Stimulated activated CD4-positive, alpha-beta T cell treated with anti-CD3 and anti-CD28 coated beads, Interleukin-15, amount 100 ng/mL, for 24 hours (primary cell): Measurements from ENCODE around the gene ABLIM3.
"Not testable (repeated sequence)": the region's sequence is repeated elsewhere in the genome, so short reads cannot be mapped to it uniquely, and the experiment has no call there.

Experiments used
- DNase-seq: peaks from one replicate; pipeline ENCODE4 v3.0.0-alpha.2; 2020

The ABLIM3 gene

DNA sequence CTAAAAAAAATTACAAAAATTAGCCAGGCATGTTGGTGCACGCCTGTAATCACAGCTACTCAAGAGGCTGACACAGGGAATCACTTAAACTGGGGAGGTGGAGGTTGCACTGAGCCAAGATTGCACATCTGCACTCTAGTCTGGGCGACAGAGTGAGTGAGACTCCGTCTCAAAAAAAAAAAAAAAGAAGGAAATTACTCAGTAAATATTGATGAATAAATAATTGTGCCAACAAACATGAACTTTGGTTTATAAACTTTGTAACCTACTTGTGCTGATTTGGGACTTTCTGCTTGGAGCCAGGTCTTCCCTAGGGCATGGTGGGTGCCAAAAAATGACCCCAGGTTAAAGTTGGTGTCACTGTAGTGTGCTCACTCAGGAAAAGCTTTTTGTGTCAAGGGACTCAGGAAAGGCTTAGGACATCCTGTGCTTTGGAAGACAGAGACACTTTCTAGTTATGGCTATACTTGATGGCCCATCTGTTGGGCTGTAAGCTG, 19.0 kb downstream of the ABLIM3 start:
- DNase-seq = no peak

DNA sequence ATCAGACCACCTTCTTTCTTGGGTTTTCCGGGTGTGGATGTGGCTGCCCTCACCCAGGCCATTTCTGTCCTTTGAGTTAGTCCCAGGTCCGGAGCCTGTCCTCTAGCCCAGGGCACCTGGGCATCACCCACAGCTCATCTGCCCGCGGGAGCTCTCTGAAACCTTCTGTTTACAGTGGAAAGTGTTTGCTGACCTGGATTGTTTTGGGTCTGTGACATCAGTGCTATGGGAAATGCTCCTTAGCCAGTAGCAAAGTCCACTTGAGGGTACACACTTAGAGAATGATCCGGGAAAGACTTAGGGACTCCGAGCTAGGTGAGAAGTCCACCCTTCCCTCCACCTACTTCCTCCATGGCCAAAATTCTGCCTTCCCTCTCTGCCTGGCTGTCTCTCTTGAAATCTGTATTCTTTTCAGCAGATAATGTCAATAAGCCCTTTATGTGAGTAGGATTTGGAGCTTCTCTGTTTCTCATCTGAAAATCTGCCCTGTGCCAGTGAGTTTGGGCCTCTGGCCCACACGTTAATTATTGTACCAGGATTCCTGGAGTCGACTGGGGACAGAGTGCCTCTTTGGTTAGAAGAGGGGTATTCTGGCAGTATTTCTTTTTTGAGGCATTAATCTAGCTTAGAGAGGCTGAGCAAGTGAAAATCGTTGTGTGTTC, 19.9 kb downstream of the ABLIM3 start:
- DNase-seq = no peak

DNA sequence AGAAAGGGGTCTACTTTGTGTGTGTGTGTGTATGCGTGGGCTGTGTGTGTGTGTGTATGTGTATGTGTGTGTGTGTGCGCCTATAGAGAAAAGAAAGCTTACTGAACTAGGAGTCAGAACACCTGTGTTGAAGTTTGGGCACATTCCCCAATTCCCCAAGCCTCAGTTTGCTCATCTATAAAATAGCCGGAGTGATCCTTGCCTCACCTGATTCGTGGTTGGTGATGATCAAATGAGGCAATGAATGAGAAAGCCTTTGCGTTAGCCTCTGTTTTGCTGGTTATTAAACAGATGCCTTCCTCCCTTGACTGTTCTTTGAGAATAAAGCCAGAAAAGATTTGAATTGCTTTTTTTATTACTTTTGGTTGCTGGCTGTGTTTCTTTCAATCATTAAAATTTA, 20.6 kb downstream of the ABLIM3 start:
- DNase-seq = no peak

DNA sequence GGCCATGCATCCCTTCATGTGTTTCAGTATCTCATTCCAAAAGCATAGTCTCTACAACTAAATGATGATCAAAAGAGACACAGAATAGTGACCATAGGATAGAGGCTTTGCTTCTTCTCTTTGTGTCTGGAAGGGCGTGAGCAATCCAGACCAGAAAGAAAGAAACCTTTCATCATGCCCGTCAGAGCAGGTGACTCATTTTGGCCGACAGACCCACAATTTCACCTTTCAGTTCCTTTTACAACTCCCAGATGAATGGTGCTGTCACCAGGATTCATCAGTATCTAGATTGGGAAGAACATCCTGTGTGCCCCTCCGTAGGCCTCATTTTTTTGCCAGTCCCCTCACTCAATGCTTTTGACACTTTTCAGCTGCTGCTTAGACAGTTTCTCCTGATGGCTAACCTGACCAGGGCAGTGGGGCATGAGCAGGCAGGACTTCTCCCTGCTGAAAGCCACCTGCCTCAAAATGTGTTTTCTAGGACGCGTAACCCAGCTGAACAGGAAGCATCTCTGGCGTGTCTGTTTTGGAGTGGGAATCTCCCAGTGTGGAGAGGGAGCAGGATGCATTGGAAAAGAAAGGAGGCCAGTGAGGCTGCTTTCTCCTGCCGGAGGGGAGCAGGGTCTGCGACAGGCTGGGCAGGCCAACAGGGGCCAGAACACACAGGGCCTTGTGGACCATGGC, 21.2 kb downstream of the ABLIM3 start:
- DNase-seq = no peak

DNA sequence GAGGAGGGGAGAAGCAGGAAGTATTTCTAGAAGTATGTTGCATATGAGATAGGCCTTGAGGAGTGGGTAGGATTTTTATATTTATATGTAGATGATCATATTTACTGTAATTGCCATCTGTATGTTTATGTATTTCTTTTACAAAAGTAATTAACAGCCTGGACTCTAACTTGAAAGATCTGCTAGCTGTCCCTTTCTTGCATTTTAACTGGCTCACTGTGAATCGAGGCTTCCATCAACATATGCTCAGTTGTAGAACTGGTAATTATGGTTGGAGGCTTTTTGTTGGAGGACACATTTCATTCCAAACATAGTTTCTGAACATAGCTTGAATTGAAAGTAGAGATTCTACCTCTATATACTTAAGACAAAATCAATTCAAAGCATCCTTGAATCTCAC, 23.4 kb downstream of the ABLIM3 start:
- no peak for DNase-seq

DNA sequence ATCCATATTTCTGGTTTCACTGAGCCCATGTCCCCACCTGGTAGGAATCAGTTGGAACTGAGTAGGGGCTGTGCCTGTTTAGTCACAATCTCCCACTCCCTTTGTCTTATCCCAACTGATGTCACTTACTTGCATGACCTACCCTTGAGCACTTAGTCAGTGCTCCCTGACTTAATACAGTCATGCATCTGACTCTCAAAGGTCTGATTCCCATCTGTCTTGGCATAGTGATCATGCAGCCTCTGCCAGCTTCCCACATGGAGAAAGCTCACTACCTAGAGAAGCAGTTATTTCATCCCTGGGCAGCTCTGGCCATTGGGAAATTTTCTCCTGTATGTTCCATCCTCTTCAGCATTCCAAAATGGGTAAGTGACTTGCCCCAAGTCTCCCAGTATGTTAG, 24.8 kb downstream of the ABLIM3 start:
- no peak for DNase-seq

DNA sequence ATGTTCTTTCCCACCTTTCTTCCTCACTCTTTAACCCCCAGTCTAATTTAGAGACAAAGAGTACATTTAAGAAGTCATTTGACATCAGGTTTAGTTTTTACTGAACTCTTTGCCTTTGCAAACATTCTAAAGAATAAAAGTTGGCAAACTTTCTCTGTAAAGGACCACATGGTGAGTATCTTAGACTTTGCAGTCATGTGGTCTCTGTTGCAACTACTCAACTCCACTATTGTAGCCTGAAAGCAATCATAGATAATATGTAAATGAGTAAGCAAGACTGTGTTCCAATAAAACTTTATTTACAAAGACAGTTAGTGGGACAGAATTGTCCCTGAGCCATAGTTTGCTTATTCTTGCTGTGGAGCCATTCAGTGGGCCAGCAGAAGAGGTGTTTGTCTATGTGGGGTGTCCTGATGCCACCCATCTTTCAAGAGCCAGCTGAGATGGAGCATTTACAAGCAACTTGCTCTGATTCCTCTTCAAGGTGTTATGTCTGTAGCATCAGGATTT, 25.4 kb downstream of the ABLIM3 start:
- DNase-seq = no peak

DNA sequence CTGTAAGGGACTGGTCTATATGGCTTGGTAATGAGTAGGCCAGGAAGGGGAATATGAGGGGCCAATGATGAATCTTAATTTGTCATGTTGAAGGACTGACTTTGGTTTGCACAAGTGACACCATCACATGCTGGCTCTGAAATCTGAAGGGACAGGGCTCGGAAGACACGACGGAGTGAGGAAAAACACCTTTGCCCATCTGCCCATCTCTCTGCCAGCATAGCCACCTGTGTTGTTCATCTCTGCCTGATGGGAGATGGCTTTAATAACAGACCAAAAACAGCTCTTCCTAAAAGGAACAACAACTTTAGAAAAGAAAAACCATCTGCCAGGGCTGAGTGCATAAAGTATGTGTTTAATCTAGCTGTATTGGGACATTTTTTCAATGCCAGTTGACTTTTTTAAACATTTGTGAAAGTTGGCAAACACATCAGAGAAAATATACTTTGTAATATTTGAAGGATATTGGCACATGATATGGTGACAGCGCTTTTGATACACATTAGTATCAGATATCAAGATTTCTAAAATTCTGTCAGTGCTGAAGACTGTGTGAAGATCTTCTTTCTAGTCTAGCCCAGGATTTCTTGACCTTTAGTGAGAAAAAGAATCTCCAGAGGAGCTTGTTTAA, 27.1 kb downstream of the ABLIM3 start:
- DNase-seq = no peak

DNA sequence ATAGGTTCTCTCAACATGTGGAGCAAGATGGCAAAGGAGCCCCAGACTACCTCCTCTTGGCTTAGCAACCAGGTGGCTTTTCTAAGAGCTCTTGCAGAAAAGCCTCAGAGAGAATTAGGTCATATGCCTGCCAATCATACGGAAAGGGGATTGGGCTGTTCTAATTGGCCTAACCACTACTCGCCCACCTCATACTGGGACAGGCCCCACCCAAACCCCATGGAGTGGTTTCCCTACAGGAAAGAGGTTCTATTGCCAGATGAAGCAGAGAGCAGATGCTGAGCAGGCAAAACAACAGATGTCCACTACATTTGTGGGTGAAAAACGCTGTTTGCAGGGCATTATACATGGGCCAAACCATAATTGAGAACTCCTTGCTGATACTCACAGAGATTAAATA, 29.0 kb downstream of the ABLIM3 start:
- no peak for DNase-seq

DNA sequence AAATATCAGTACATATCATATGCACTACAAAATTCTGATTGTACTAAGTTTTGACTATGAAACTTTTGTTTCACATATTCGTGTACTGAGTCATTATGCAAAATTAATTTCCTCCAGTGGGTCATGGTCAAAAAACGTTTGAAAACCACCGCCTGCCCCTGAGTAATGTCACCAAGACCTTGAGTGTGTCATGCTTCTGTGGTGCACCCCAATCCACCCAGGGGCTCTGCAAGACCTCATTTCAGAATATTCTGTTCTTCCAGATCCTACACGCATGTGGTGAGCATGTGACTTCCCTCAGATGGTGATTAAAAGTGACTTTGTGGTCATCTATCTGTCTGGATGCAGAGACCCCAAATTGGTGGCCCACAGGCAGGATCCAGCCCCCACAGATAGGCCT, 31.0 kb downstream of the ABLIM3 start:
- peak; percentile 34 for DNase-seq

DNA sequence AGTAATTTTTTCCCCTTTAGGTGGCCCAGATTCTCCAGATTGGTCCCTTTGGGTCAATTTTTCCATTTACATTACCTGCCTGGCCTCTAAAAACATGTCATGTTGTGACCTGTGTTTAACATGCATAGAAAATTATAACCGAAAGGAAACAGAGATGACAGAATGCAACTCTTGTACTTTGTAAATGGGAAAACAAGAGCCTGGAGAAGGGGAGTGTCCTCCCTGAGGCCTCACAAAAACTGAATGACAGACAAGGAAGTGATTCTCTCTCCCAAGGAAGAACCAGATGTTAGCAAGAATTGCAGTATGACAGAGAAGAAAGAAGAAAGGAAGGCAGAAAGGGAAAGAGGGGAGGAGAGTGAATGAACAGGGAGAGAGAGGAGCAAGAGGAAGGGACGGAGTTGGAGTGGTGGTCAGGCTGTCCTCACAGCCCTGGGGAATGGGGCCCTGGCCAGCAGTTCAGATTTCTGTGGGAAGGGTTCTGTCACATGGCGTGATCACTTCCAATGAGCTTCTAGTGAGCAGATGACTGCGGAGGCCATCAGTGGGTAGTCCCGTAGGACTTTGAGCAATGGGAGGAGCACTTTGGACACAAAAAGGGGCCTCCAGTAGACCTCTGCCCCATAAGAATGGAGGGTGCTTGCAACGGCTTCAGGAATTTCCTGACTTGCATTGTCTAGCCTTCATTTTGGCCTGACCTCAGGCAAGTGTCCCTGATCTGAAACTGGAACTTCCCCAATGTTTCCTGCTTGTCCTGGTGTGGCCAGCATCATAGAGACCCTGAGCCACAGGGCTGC, 31.6 kb downstream of the ABLIM3 start:
- DNase-seq = no peak

DNA sequence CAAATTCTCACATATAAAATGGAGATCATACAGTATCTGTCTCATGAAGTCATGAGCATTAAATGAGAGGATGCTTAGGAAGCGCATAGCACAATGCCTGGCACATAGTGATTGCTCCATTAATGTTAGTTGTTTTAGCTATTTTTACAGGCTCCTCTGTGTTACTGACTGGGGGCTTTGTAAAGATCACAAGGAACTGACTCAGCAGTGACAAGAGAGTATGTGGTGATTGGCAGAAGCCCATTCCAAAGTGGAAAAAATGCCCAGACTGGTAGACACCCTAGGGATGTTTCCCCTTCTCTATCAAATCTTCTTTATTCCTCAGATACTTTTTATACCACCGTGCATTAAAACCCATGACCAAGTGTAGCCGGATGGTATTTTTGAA, 33.5 kb downstream of the ABLIM3 start:
- no peak for DNase-seq

DNA sequence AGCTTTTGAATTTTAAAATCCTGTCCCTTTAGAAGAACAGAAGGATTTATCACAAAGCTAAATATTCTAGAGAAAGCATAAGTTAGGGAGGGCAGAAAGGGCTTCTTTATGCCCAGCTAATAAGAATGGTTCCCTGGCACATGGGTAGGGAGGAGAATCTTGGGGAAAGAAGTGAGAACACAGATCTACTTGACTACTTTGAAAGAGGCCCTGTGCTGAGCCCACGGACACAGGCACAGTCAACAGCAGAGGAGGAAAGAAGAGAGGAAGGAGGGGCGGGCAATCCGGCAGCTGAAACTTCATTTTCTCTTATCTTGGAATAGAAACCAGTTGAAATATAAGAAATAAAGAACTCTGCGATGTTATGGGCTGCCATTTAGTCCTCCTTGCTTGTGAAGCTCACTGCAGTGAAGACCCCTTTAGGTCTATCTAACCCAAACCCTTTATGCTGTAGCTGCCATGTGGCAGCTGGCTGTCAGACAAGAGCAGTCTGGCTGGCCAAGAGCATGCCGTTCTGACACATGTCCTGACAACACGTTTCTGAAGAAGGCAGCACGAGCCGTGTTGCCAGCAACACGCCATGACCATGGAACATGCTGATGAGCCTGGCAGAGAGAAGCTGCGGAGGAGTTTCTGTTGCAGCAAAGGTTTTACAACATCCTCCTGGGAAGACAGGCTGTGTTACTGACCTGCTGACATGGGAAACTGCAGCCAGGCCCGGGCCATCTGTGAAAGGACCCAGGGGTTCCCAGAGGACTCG, 34.2 kb downstream of the ABLIM3 start:
- no peak for DNase-seq

DNA sequence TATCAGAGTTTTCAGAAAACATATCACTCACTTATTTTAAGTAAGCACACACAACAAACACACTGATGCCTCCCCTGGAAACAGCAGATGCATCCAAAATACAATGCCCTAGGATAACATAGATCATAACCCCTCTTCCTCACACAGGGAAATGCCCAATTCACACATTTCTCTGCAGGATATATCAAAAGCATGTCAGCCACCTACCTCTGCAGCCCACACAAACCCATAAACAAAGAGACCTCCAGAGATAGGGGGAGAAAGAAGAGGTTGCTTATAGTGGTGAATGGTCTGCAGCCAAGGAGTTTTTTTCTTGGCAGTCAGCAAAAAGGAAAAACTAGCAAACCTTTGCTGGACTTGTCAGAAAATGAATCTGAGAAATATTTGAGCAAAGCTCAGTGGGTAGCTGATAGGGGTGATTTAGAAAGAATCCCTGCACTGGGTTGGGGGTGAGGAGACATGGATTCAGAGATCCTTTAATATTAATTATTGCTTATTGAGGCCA, 36.1 kb downstream of the ABLIM3 start:
- DNase-seq = no peak

DNA sequence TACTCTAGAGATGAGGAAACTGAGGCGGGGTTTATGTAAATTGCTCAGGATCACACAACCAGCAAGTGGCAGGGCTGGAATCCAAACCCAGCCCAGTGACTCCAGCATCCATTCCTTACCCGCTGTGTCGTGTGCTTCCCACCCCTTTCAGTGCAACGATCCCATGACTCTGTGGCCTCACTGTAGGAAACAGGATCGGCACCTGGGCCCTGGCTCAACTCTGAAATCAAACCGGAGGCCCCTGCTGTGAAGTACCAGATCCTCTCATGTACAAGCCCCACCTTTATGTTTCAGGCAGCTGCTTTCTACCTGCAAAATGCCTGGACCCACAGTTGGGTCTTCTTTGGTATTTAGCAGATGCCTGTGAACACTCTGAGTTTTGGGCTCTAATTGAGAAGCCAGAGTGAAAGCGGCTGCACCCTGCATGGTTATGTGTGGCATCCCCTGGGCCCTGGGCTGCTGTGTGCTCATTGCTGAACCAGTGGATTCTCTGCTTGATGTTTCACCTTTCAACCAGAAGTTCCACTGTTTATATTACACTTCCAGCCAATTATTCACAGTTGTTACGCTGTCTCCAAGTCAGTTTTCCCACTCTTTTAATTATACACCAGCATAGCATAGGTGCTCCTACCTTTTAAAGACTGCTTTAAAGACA, 36.7 kb downstream of the ABLIM3 start:
- DNase-seq = no peak

DNA sequence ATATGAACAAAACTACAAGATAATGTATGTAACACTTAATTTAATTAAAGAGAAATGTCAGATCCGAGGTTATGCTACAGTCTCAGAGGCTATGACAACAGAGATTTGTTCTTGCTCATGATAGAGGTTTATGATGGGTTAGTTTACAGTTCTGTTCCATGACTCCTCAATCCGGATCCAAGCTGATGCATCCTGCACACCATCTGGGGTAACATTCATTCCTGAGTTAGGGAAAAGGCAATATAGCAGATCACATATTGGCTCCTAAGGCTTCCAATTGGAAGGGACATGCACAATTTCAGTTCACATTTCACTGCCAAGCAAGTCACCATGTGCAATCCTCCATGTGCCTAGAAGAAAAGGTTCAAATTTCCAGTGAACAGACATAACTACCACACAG, 40.4 kb downstream of the ABLIM3 start:
- DNase-seq = no peak

DNA sequence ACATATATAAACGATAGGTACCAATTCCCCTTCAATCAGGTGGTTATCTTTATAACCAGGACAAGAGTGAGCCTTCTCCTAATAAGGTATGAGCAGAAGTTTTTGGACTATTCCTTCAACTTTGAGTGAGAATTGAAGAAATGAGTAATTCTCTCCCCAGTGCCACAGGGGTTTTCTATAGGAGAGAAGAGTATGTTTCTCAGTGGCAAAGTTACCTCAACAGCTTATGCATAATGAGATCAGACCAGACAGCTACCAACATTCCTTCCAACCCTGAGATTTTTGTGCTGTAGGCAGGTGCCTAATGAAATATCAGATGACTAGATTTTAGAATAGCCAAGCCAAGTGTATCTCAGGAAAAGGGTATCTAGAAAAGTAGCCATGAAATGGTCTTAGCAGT, 40.9 kb downstream of the ABLIM3 start:
- DNase-seq = no peak

DNA sequence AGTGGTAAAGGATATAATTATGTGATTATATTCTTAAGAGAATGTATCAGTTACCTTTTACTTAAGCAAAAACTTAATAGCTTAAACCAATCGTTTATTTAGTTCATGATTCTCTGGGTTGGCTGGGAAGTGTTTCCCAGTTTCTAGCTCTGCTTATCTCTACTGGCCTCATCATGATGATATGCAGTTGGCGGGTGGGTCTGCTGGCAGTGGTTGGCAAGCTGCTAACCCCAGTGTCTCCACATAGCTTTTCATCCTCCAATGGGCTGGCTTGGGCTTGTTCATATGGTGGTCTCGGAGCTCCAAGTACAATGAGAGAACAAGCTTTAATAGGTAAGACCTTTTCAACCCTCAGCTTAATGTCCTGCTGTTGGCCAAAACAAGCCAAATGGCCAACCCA, 43.8 kb downstream of the ABLIM3 start:
- no peak for DNase-seq

DNA sequence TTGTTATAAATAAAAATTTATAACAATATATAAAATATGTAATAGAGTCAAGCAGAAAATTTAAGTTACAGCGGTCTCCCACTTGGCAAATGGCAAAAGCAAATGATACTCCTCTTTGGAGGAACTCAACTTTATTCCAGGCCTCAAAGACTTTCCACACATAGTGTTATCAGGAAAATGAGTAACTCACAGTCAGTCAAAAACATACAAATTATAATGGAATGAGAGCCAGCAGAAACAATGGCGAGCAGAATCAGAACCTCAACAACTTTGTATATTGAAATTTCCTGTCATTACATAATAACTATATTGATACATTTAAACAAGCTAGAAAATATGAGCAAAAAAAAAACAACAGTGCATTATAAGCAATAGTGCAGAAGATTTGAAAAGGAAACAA, 45.2 kb downstream of the ABLIM3 start:
- DNase-seq = no peak

DNA sequence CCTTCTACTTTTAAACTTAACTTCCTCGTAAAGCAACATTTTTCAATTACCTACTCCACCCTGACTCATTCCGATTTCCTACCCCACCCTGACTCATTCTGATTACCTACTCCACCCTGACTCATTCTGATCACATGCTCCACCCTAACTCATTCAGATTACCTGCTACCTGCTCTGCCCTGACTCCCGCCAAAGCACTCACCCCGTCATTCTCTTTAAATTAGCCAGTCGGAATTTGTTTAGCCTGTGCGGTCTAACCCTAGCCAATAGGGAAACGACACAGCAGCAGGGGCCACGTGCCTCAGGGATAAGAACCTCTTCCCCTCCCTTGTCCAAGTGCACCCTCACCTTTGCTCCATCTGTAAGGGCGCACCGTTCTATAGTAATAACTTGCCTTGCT, 46.3 kb downstream of the ABLIM3 start:
- DNase-seq = not testable (repeated sequence)

DNA sequence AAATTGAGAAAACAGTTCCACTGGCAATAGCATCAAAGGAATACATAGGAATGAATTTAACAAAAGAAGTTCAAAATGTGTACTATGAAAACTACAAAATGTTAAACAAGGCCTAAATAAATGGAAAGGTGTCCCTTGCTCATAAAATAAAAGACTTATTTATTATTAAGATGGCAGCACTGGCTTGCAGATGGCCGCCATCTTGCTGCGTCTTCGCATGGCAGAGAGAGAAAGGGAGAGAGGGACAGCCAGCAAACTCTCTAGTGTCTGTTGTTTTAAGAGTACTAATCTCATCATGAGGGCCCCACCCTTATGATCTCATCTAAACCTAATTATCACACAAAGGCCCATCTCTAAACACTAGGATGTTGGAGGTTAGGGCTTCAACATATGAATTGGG, 47.1 kb downstream of the ABLIM3 start:
- no peak for DNase-seq
